ENCODE measurements around the gene OS9.
"Not testable (repeated sequence)": the region's sequence is repeated elsewhere in the genome, so short reads cannot be mapped to it uniquely, and the experiment has no call there.

The OS9 gene

DNA sequence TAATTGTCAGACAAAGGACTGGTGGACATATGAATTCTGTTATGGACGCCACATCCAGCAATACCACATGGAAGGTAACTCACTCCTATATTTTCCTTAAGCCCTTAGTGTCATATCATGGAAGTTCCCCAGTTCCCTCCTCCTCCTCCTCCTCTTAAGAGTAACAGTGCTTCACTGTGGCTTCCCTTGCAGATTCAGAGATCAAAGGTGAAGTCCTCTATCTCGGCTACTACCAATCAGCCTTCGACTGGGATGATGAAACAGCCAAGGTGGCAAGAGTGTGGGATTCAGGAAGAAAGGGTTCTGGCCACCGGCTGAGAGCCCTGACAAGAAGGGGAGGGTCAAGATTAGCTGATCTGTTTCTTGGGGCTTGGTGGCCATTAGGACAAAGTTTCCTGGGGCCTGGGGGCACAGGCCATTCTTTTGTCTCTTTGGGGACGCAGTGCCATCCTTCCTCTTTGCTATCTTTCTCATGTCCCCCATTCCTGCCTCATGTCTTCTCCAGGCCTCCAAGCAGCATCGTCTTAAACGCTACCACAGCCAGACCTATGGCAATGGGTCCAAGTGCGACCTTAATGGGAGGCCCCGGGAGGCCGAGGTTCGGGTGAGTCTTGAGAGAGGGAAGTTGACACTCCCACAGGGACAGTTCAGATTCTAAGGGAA is 2.0 kb downstream of the OS9 start:
- DNase-seq = no peak

DNA sequence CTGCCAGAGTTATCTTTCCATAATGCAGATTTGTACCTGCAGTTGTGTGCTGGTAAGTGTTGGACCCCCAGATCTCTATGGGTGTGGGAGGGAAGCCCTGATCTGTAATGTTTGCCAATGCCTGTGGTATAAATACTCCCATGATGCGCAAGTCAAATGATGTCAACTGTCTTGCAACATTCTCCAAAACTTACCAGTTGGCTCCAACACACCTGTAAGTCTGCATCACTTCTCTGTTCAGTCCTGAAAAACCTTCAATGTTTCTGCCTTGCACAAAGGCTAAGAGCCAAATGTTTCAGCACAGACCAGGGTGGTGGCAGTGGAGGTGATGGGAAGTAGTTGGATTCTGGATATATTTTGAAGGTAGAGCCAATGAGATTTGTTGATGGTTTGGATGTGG is 3.1 kb downstream of the OS9 start:
- no peak for DNase-seq

DNA sequence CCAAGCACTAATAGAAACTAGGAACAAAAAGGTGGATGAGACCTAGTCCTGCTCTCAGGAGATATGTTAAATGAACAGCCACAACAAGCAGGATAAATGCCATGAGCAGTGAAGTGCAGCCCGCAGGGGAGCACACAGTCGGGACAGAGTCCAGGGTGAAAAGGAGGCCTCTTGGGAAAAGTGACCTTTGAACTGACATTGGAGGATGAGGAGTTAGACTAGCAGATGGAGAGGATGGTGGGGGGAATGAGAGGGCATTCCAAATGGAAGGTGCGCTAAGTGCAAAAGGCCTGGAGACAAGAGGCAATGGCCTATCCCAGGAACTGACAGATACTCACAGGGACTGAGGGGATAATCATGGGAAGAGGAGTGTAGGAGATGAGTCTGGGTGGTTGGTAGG is 4.5 kb downstream of the OS9 start:
- DNase-seq = no peak

DNA sequence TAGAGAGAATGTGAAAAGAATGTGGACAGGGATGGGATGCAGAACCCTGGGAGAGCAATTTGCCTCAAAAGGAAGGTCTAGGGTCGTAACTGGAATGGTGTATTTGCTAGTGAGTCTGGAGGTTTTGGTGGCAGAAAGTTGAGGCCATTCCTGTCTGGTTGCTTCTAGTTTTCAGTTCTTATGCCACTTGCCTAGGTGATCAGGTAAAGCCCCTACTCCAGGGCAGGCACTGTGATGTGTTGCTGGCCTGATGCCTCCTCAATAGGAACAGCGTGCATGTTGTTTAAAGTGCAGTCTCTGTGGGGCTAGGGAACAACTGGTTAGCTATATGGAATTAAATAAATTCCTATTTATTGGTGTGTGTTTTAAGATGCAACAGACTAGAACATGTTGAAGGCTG is 6.4 kb downstream of the OS9 start:
- DNase-seq = no peak

DNA sequence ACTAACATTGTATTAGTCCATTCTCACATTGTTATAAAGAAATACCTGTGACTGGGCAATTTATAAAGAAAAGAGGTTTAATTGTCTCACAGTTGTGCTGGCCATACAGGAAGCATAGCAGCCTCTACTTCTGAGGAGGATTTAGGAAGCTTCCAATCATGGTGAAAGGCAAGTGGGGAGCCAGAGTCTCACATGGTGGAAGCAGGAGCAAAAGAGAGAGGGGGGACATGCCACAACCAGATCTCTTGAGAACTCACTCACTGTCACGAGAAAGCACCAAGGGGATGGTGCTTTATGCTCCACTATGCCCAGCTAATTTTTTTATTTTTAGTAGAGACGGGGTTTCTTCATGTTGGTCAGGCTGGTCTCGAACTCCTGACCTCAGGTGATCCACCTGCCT is 13.3 kb downstream of the OS9 start:
- DNase-seq = no peak

DNA sequence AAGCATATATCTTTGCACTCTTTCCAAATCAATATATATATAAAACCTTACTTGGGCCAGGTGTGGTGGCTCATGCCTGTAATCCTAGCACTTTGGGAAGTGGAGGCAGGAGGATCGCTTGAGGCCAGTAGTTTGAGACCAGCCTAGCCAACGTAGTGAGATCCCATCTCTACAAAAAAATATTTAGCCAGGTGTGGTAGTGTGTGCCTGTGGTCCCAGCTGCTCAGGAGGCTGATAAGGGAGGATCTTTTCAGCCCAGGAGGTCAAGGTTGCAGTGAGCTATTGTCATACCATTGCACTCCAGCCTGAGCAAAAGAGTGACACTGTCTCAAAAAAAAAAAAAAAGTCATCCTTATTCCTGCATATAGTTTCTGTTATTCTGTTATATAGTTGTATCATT is 14.4 kb downstream of the OS9 start:
- no peak for DNase-seq

DNA sequence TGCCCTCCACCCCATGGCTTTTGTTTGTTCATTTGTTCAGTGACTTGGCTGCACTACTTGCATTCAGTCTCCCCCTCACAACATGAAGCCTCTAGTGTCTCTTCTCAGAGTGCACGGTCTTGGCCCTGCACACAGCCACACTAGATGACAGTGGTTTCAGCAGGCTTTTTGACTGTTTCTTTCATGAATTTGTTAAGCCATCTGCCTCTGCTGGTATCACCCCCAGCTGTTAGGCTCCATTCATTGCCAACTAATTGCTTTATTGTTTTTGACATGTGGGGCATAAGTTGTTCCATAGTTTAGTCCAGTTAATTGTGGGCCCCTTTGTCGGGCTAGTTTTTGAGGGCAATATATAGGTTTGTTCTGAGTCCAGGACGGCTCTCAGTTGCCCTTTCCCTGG is 18.8 kb downstream of the OS9 start:
- no peak for DNase-seq

DNA sequence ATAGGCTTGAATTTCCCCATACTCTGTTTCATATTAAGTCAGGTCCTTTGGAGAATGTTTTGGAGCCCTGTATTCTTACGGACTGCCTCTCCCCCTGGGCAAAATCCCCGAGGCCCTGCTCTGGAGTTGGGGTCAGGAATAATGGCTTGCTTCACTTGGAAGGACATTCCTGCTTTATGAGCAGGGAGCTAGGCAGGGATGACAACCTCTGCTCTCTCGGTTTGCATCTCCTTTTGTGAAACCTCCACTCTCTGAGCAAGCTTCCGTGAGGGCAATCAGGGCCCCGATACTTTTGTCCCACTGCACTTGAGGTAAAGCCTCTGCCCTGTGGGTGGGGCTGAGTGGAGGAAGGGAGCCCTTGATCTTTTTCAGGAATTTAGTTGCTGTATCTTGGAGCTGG is 19.3 kb downstream of the OS9 start:
- no peak for DNase-seq

DNA sequence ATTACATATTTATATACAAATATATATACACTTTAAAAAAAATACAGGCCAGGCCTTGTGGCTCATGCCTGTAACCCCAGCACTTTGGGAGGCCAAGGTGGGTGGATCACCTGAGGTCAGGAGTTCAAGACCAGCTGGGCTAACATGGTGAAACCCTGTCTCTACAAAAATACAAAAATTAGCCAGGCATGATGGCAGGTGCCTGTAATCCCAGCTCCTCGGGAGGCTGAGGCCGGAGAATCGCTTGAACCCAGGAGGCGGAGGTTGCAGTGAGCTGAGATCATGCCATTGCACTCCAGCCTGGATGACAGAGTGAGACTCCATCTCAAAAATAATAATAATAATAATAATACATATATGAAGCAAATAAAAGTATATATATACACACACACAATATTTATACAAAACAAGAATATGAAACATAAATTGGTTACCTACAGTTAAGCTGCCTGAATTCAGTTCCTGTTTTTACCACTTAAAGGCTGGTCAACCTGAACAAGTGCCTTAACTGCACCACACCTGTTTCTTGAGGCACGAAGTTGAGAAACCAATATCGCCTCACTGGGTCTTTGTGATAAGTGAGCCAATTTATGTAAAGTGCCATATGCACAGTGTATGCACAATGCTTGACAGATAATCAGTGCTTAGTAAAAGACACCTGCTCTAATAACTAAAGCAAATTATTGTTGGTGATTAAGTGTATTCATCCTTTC is 21.3 kb downstream of the OS9 start:
- DNase-seq = not testable (repeated sequence)

DNA sequence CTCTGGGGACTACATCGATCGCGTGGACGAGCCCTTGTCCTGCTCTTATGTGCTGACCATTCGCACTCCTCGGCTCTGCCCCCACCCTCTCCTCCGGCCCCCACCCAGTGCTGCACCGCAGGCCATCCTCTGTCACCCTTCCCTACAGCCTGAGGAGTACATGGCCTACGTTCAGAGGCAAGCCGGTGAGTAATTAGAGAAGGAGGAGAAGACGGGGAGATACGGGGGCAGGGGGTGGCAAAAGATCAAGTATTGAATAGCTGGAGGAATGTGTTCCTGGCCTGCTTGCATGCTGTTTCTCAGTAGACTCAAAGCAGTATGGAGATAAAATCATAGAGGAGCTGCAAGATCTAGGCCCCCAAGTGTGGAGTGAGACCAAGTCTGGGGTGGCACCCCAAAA is 21.9 kb downstream of the OS9 start:
- DNase-seq = no peak

DNA sequence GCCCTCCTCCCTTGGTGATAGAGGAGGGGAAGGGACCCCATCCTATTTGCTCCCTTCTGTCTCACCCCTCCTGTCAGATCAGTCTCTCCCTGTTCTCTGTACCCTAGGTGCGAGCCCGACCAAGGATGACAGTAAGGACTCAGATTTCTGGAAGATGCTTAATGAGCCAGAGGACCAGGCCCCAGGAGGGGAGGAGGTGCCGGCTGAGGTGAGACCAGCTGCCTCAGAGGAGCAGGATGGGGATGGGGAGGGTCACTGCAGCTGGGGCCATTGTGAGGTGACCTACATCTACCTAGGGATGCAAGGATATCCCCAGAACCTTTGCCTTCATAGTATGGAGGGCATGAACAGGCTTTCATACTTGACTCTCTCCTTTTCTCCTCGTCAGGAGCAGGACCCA is 22.4 kb downstream of the OS9 start:
- no peak for DNase-seq

DNA sequence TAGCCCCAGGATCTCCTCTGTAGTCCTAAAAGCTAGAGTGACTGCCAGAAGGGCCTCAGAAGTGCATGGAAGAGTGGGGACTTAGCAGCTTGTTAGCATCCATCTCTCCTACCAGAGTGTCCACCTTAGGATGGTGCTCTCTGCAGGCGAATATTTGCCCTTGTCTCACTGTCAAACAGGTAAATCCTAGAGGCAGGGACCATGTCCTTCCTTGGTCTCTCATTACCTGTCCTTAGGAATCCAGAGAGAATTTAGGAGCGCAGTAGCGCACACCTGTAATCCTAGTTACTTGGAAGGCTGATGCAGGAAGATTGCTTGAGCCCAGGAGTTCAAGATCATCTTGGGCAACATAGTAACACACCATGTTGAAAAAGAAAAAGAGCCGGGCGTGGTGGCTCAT is 23.2 kb downstream of the OS9 start:
- DNase-seq = no peak

DNA sequence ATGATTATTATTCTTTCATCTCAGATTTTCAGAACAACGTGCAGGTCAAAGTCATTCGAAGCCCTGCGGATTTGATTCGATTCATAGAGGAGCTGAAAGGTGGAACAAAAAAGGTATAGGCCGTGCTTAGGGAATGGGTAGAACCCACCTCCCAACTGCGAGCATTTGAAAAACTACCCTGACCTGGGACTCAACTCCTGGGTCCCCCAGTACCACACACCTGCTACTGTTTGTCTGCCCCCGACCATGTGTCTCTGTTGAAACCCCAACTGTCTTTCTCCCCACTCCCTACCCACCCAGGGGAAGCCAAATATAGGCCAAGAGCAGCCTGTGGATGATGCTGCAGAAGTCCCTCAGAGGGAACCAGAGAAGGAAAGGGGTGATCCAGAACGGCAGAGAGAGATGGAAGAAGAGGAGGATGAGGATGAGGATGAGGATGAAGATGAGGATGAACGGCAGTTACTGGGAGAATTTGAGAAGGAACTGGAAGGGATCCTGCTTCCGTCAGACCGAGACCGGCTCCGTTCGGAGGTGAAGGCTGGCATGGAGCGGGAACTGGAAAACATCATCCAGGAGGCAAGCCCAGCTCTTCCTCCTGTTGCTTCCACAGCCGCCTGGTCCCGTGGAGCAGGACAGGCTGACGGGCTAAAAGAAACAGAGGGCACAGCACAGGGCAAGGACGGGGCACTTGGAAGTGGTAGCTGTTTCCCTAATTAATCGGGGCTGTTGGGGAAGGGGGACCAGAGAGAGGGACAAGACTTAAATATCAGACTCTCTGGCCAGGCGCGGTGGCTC is 24.1 kb downstream of the OS9 start:
- no peak for DNase-seq

DNA sequence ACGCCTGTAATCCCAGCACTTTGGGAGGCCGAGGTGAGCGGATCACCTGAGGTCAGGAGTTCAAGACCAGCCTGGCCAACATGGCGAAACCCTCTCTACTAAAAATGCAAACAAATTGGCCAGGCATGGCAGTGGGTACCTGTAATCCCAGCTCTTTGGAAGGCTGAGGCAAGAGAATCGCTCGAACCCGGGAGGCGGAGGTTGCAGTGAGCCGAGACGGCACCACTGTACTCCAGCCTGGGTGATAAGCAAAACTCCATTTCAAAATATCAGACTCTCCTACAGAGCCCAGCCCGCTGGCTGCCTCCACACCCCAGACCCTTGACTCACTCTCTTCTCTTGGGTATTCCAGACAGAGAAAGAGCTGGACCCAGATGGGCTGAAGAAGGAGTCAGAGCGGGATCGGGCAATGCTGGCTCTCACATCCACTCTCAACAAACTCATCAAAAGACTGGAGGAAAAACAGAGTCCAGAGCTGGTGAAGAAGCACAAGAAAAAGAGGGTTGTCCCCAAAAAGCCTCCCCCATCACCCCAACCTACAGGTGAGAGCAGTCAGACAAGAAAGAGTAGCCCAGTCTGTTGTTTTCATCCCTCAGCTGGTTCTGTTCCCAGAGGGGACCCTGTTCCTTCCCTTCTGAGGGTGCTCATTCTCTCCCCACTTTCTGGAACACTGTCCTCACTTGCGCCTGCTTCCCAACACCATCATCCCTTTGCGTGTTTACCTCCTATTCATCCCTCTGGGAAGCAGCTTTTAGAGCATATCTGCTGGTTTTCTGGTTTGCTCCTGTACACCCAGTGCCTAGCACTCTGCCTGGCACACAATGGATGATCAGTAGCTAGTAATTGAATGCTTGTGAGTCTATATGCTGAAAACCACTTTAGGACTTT is 25.0 kb downstream of the OS9 start:
- no peak for DNase-seq

DNA sequence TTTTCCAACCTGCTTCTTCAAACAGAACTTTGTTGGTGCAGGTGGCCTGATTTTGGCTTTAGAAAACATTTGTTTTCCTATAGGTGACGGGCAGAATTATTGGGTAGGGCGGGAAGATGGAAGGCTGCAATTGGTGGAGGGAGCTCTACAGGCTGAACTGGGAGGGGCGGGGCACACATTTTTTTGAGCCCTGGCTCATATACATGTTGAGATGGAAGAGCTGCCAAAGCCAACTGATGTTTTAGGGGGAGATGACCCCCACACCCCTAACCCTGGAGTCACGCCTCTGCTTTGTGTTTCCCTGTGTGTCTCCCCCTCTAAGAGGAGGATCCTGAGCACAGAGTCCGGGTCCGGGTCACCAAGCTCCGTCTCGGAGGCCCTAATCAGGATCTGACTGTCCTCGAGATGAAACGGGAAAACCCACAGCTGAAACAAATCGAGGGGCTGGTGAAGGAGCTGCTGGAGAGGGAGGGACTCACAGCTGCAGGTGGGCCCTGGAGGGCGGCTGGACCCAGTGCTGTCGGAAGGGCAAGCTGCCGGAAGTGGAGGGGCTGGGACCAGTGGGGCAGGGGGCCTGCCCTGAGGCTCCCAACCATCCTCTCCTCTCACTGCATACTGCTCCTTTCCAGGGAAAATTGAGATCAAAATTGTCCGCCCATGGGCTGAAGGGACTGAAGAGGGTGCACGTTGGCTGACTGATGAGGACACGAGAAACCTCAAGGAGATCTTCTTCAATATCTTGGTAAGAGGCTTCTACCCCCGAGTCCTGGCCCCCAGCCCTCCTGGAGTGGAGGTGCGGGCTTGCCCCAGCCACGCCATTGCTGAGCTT is 26.1 kb downstream of the OS9 start:
- no peak for DNase-seq

DNA sequence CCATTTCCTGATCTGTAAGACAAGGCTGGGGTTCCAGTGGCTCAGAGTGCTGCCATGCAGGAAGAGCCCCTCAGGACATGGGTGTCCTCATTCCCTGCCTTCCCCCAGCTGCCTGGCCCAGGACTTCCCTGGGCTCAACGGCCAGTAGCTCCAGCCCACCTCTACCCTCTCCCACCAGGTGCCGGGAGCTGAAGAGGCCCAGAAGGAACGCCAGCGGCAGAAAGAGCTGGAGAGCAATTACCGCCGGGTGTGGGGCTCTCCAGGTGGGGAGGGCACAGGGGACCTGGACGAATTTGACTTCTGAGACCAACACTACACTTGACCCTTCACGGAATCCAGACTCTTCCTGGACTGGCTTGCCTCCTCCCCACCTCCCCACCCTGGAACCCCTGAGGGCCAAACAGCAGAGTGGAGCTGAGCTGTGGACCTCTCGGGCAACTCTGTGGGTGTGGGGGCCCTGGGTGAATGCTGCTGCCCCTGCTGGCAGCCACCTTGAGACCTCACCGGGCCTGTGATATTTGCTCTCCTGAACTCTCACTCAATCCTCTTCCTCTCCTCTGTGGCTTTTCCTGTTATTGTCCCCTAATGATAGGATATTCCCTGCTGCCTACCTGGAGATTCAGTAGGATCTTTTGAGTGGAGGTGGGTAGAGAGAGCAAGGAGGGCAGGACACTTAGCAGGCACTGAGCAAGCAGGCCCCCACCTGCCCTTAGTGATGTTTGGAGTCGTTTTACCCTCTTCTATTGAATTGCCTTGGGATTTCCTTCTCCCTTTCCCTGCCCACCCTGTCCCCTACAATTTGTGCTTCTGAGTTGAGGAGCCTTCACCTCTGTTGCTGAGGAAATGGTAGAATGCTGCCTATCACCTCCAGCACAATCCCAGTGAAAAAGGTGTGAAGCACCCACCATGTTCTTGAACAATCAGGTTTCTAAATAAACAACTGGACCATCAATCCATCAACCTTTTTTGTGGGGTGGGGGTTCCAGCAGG is 27.0 kb downstream of the OS9 start:
- no peak for DNase-seq

DNA sequence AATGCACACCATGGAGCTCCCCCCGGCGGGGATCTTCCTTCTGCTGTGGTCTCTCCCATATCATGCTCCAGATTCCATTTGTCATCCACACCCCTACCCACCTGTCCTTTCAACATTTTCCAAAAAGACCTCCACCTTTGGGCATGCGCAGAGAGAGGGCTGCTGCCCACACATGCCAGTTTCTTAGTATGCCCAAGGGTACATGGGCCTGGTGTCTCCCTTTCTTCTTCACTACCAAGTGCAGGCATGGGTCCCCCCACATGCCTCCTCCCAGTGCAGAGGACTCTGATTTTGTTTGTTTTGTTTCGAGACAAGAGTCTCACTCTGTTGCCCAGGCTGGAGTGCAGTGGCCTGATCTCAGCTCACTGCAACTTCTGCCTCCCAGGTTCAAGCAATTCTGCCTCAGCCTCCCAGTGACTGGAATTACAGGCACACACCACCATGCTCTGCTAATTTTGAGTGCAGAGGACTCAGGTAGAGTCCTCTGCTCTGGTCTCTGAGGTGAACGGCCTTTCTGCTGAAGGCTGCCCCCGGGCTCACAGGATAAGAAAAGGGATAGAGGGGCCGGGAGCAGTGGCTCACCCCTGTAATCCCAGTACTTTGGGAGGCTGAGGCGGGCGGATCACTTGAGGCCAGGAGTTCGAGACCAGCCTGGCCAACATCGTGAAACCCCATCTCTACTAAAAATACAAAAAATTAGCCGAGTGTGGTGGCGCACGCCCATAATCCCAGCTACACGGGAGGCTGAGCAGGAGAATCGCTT is 28.1 kb downstream of the OS9 start:
- not testable (repeated sequence) for DNase-seq

DNA sequence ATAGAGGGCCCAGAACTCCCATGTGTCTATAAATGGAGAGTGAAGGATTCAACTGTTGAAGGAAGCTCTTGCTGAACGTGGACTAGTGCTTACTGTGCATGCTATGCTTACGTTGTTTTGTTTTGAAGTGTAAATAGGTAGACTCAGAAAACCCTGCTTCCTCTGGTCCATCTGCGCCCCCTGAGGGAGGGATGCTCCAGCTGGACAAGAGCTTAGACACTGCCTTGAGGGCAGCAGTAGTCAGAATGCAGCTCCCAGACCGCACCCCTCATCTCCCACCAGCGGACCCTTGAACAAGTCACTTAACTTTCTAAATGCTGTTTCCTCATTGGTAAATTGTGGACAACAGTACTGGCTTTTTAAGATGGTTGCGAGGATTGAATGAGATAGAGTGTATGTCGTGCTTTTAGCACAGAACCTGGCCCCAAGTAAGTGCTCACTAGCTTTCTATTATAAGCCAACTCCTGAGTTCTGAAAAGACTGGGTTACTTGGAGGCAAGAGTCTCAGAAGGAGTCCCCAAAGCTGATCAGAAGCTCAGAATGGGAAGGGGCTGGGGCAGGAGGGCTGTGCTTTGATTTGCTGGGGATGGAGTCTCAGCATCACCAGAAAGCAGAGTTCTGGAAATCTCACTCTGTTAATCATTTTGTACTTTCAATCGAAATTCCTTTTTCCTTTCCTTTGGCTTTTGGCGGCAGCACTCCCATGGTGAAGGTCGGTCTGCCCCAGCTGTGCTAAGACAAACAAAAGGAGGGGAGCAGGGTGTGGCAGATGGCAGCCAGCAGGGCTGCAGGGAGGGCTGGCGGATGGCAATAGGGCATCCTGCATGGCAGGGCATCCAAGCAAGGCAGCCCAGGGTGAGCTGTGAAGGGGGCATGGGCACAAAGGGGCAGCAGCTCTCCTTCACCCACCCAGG is 29.0 kb downstream of the OS9 start:
- no peak for DNase-seq

DNA sequence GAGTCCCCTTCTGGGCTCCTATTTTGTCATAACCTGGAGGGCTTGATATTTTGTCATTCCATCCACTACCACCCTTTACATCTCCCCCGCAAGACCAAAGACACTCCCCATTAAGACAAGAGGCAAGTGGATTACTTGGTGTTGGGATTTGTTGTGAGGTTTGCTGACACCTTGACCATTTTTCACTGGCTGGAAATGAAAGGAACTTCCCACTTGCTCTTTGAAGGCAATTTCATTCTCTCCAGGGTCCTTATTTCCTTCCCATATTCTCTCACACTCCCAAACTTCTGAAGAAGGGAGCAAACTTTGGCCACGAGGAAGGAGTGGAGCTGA is 29.7 kb downstream of the OS9 start:
- DNase-seq = no peak

All from AML-193 (cell line).